AG04449 (cell line): Measurements from ENCODE around the gene GHRH.

Experiments used
- CTCF ChIA-PET: fragments of 350-600 bp; formaldehyde crosslinking; extraction: SDS; loops from one replicate; lab custom pipeline; 2021; ENCODE audit warnings: antibody characterized with exemption; lab: Yijun Ruan, JAX
- POLR2A ChIA-PET: fragments of 400-600, 350-600 bp; formaldehyde crosslinking; extraction: SDS; loops from one replicate; lab custom pipeline; 2020; ENCODE audit warnings: antibody characterized with exemption, inconsistent platforms; lab: Yijun Ruan, JAX
- DNase-seq: peaks from one replicate; pipeline ENCODE4 v3.0.0-alpha.2; 2010; ENCODE audit warnings: low read depth, low spot score
- H3K4me3 ChIP-seq: 2 replicates; pipeline ENCODE4 v1.5.1; 2011; ENCODE audit warnings: low read depth, mild to moderate bottlenecking, control low read depth, low read length
- CTCF ChIP-seq: IDR thresholded peaks from one replicate; pipeline ENCODE4 v1.5.1; 2011; ENCODE audit warnings: mild to moderate bottlenecking, moderate library complexity, low read length, control low read depth, inconsistent platforms; ENCODE audit not compliant: insufficient read depth; ENCODE audit errors: missing control alignments

Gene GHRH

GRCh38 chr20:37243937-37244571, 17.6 kb downstream of the GHRH start:
- CTCF ChIA-PET: interaction anchor here (1.0 to 1.4 kb wide), 2 partner anchors 48 to 51 kb away, joined by 3 to 4 read pairs; no protein-coding TSS in a partner anchor
- POLR2A ChIA-PET: no interaction called here
- no peak for TF ChIP-seq CTCF
- no peak overlapping the region for H3K4me3 ChIP-seq
- no peak for DNase-seq

GRCh38 chr20:37243076-37243936, 18.3 kb downstream of the GHRH start:
- TF ChIP-seq CTCF: no peak
- no peak for DNase-seq
- POLR2A ChIA-PET: no interaction called here
- H3K4me3 ChIP-seq: no peak overlapping the region
- CTCF ChIA-PET: interaction anchor here (0.9 to 1.0 kb wide), 2 partner anchors 23 to 48 kb away, joined by 3 to 4 read pairs; no protein-coding TSS in a partner anchor

GRCh38 chr20:37242503-37242902, 19.1 kb downstream of the GHRH start:
- no peak for TF ChIP-seq CTCF
- CTCF ChIA-PET: interaction anchor here (0.9 to 2.6 kb wide), 2 partner anchors 24 to 47 kb away, joined by 3 to 11 read pairs; no protein-coding TSS in a partner anchor
- no peak for DNase-seq
- no peak overlapping the region for H3K4me3 ChIP-seq
- POLR2A ChIA-PET: no interaction called here

- POLR2A ChIA-PET: no interaction called here
- no peak for DNase-seq
- CTCF ChIA-PET: interaction anchor here (0.8 to 2.6 kb wide), 3 partner anchors 29 to 294 kb away, joined by 3 to 11 read pairs (median 6); no protein-coding TSS in a partner anchor
- TF ChIP-seq CTCF: no peak
- no peak overlapping the region for H3K4me3 ChIP-seq
These were observed 21.1 kb downstream of the GHRH start for GRCh38 chr20:37240337-37241067.

GRCh38 chr20:37238935-37239451, 22.6 kb downstream of the GHRH start:
- H3K4me3 ChIP-seq: no peak overlapping the region
- no peak for DNase-seq
- ChIA-PET POLR2A (no interaction called here), CTCF (no interaction called here)
- no peak for TF ChIP-seq CTCF
